Measurements from ENCODE around the gene BAZ2A. TPM values are rescaled to one million over a fixed set of nuclear protein-coding genes. Genes with fewer than 3 reads are reported as not detected.

BAZ2A gene
- total RNA-seq, 1 experiment from 2014 or later = 106 TPM

GRCh38 chr12:56600753-56601152 lies 29.4 kb downstream of the BAZ2A start:
- RAD21 ChIA-PET (ENCODE audit: low non-redundant PET in 1 of 2, low total read pairs in 2 of 2, uncharacterized antibody in 2 of 2, unreplicated experiment in 2 of 2) = no interaction called here
- no peak overlapping the region for H3K4me2 ChIP-seq (ENCODE audit: low read length)
- no TSS peak for BruUV-seq (replicated peaks)
- no peak overlapping the region for H3K9ac ChIP-seq (ENCODE audit: low read length)
- no peaks in the 10 kb centered on the region for H3K79me2 ChIP-seq (ENCODE audit: insufficient read depth, low read length)
- ATAC-seq (no peak), DNase-seq (ENCODE audit: low read depth, low spot score) (no peak)
- no peaks in the 10 kb centered on the region for H3K9me2 ChIP-seq (ENCODE audit: insufficient read depth)
- no peaks in the 10 kb centered on the region for H4K20me1 ChIP-seq (ENCODE audit: insufficient read depth)
- H3K4me3 ChIP-seq (replicated peaks in 1 of 2; ENCODE audit: low read depth in 1 of 2, low read length in 2 of 2) = no peak overlapping the region
- H2AFZ ChIP-seq (ENCODE audit: low read depth, low read length, poor library complexity, severe bottlenecking) = no peak overlapping the region
- POLR2A ChIA-PET = no interaction called here
- TF ChIP-seq TCF7L2 (IDR thresholded peaks at IDR 0.05; ENCODE audit: borderline replicate concordance, extremely low read depth, insufficient read depth, insufficient read length) (no peak), CEBPB (IDR thresholded peaks at IDR 0.05; ENCODE audit: low read depth) (no peak), REST (IDR thresholded peaks at IDR 0.05; ENCODE audit: low read depth) (no peak), EGR1 (IDR thresholded peaks at IDR 0.05; ENCODE audit: low read depth) (no peak), ELF1 (IDR thresholded peaks at IDR 0.05; ENCODE audit: borderline replicate concordance, low read depth) (no peak), POLR2A (IDR thresholded peaks at IDR 0.05; ENCODE audit: borderline replicate concordance, extremely low read depth, insufficient read depth, insufficient read length) (no peak), RAD21 (IDR thresholded peaks at IDR 0.05; ENCODE audit: low read depth) (no peak), CBX3 (IDR thresholded peaks at IDR 0.05; ENCODE audit: low read depth) (no peak), ATF3 (IDR thresholded peaks at IDR 0.05) (no peak)
- H3K27me3 ChIP-seq (ENCODE audit: insufficient read depth, low read length) = no peaks in the 10 kb centered on the region
- no peaks in the 10 kb centered on the region for H3K9me3 ChIP-seq (ENCODE audit: control insufficient read depth in 1 of 2, insufficient read depth in 1 of 2, low read depth in 1 of 2, low read length in 2 of 2)
- CTCF ChIA-PET = no interaction called here
- no peaks in the 10 kb centered on the region for H3K4me1 ChIP-seq (ENCODE audit: control insufficient read depth in 1 of 2, insufficient read depth in 2 of 2, low read length in 2 of 2)
- intact Hi-C loops (cut with micrococcal nuclease) = no loop called here
- peaks cover 63 to 64% of the 10 kb centered on the region in 2 experiments for H3K36me3 ChIP-seq (ENCODE audit: control insufficient read depth in 1 of 2, insufficient read depth in 2 of 2, low read length in 2 of 2)
- no peak overlapping the region for H3K27ac ChIP-seq (ENCODE audit: low read depth, low read length)
